Measurements from ENCODE around the gene BTBD7.

The BTBD7 gene

GRCh38 chr14:93330609-93331000, 2.2 kb downstream of the BTBD7 start:
- peak overlapping the region; percentile 83; the same call in 1 of the 2 replicates for H3K4me3 ChIP-seq (ENCODE audit: low read depth, low read length)
- DNase-seq (ENCODE audit: low read depth), result no peak
- no peak for TF ChIP-seq CTCF (IDR thresholded peaks at IDR 0.05; ENCODE audit: low read depth, low read length, missing control alignments)

GRCh38 chr14:93329965-93330608, 2.7 kb downstream of the BTBD7 start:
- H3K4me3 ChIP-seq (ENCODE audit: low read depth, low read length), result no peak overlapping the region
- no peak for DNase-seq (ENCODE audit: low read depth)
- no peak for TF ChIP-seq CTCF (IDR thresholded peaks at IDR 0.05; ENCODE audit: low read depth, low read length, missing control alignments)

GRCh38 chr14:93328546-93328945, 4.3 kb downstream of the BTBD7 start:
- no peak for DNase-seq (ENCODE audit: low read depth)
- no peak for TF ChIP-seq CTCF (IDR thresholded peaks at IDR 0.05; ENCODE audit: low read depth, low read length, missing control alignments)
- H3K4me3 ChIP-seq (ENCODE audit: low read depth, low read length), result no peak overlapping the region

- DNase-seq (ENCODE audit: low read depth), result no peak
- TF ChIP-seq CTCF (IDR thresholded peaks at IDR 0.05; ENCODE audit: low read depth, low read length, missing control alignments), result no peak
- no peak overlapping the region for H3K4me3 ChIP-seq (ENCODE audit: low read depth, low read length)
These were observed 6.6 kb downstream of the BTBD7 start for GRCh38 chr14:93326196-93326595.

GRCh38 chr14:93323600-93324174, 9.1 kb downstream of the BTBD7 start:
- DNase-seq (ENCODE audit: low read depth), result no peak
- TF ChIP-seq CTCF (IDR thresholded peaks at IDR 0.05; ENCODE audit: low read depth, low read length, missing control alignments), result no peak
- no peak overlapping the region for H3K4me3 ChIP-seq (ENCODE audit: low read depth, low read length)

GRCh38 chr14:93322929-93323599, 9.8 kb downstream of the BTBD7 start:
- no peak for DNase-seq (ENCODE audit: low read depth)
- H3K4me3 ChIP-seq (ENCODE audit: low read depth, low read length), result no peak overlapping the region
- TF ChIP-seq CTCF (IDR thresholded peaks at IDR 0.05; ENCODE audit: low read depth, low read length, missing control alignments), result no peak

Measured in GM12864 (cell line).